HG03175 (cell line): ENCODE results near the gene SRD5A2.

ENCODE experiments used
- ATAC-seq: cut with Tn5 transposase; IDR thresholded peaks from one replicate; pipeline ENCODE4 v1.9.1; 2021; ENCODE audit warnings: mild to moderate bottlenecking, moderate library complexity; ENCODE audit not compliant: unreplicated experiment

The SRD5A2 gene, protein sequence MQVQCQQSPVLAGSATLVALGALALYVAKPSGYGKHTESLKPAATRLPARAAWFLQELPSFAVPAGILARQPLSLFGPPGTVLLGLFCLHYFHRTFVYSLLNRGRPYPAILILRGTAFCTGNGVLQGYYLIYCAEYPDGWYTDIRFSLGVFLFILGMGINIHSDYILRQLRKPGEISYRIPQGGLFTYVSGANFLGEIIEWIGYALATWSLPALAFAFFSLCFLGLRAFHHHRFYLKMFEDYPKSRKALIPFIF

DNA sequence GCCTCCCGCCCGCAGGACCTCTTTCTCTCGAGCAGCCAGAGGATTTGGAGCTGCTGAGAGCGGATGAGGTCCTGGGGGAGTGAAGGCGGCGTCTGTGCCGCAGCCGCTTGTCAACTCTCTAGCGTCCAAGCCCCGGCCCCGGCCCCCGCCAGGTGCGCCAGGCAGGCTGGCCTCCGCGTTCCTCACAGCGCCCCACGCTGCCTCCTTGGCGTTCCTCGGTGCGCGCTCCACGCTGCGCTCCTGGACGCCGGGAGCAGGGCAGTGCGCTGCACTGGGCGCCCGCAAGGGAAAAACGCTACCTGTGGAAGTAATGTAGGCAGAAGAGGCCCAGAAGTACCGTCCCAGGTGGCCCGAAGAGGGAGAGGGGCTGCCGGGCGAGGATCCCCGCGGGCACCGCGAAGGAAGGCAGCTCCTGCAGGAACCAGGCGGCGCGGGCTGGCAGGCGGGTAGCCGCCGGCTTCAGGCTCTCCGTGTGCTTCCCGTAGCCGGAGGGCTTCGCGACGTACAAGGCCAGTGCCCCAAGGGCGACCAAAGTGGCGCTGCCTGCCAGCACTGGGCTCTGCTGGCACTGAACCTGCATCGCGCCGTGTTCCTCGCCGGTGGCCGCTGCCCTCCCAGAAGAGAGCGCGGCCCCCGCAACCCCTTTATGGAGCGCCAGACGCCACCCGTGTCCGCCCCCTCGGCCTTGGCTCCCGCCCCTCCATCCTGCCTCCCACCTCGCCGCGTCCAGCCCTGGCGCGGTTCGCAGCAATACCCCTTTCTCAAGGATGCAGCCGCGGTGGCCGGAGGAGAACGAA lies at the start of gene SRD5A2:
SRD5A2 (minus strand) TSS at position 618 of the 797 bp plus-strand sequence; CDS start at position 580, 38 bp downstream.
- ATAC-seq, result no peak

DNA sequence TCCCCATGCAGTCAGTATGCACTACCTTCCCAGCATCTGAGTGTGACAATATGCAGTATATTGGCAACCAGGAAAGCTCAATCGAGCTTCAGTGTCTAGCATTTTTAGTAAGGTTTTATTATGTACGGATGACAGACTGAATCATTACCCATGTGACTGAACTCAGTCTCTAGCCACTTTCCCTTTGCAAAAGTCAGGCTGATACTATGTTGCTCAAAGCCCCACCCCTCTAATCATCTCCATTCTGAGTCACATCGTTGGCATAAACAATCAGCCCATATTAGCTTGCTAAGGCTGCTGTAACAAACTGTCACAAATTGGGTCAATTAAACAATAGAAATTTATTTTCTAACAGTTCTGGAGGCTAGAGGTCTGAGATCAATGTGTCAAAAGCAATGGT lies 25.8 kb upstream of the SRD5A2 start:
- no peak for ATAC-seq

DNA sequence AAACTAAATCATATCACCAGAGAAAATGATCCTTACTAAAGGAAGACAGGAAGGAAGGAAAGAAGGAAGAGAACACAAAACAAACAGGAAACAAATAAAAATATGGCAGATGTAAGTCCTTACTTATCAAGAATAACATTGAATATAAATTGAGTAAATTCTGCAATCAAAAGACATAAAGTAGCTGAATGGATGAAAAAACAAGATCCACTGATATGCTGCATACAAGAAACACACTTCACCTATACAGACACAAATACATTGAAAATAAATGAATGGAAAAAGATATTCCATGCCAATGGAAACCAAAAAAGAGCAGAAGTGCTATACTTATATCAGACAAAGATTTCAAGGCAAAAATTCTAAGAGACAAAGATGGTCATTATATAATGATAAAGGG lies 18.0 kb upstream of the SRD5A2 start:
- ATAC-seq, result no peak

DNA sequence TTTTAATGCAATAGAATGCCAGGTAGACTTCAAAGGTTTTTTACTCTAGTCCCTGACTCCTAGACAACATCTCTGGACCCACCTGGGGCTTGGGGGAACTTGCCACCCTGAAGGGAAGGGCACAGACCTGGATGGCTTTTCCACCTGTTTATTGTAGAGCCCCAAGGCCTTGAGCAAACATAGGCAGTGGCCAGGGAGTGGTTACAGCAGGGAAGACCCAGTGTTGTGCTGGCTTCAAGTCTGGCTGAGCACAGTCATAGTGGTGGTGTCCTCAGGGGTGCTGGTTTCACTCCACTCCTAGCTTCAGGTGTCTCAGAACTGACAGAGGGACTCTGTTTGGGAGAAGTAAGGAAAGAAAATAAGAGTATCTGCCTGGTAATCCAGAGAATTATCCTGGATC lies 5.5 kb upstream of the SRD5A2 start:
- ATAC-seq, result no peak

DNA sequence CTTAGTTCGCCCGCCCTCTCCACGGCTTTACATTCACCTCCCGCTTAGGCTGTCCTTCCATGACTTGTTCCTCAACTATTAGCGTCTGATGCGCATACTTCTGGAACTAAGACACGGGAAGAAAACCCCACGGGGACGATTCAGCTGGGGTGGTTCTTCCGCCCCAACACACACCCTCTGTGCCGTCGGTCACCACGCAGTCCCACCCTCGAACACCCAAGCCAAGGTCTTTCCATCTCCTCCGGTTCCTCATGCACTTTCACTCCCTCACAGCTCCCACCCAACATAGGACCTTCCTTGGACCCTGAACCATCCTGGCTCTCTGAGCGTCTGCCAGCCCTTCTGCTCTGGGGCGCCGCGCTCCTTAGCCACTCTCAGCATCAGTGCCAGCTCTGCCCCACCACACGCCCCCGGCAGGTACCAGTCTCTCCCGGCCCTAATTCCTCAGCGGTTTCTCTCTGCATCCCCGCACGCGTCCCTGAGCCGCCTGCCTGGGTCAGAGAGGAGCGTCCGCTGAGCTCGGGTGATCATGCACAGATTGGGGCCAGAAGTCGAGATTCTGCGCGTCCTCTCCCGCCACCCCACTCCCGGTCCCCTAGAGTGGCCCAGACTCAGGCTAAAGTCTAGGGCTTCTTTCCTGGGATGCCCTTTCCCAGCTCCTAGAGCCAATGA lies 522 bp upstream of the SRD5A2 start:
- ATAC-seq, result no peak

DNA sequence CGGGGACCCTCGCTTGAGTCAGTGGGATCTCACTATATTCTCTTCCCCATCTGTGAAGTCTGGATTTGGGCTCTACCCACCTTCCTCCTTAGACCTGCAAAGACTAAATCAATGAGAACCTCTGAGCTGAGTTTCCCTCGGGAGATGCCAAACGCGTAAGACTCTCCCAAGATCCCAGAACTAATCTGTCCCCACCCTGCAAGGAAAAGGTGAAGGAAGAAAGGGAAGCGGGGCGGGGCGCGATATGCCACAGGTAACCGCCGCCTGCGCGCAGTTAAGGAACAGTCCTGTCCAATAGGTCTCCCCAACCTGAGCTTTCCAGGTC lies 780 bp downstream of the SRD5A2 start:
- no peak for ATAC-seq

DNA sequence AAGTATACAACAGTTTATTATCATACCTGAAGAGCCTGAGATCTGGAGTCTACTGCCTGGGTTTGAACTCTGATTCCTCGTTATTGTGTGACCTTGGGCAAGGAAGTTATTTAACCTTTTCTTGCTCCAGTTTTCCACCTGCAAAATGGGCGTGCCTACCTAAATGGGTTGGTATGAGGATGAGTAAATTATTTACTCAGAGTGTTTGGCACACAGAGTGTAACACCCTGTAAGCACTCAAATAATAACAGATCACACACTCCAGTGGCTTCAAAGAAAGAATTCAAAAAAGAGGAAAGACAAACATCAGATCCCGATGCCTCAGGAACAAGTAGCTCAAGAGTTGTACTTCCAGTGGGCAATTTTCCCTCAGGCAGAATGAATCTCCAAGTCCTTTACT lies 2.4 kb downstream of the SRD5A2 start:
- no peak for ATAC-seq

DNA sequence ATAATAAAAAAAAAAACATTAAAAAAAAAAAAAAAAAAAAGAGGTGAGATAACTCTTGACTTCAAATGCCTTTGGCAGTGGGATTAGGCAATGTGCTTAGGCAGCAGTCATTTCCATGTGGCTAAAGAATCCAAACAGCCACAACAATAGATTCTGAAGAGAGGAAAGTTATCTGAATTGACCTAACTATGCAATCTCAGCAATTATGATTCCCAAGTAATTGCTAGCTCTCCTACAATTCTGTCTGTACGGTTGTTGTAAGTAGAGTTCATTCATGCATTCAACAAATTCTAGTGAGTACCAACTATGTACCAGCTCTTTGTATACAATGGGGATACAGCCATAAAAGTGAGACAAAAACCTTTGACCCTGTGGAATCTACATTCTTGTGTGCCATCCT lies 3.6 kb downstream of the SRD5A2 start:
- ATAC-seq, result no peak

DNA sequence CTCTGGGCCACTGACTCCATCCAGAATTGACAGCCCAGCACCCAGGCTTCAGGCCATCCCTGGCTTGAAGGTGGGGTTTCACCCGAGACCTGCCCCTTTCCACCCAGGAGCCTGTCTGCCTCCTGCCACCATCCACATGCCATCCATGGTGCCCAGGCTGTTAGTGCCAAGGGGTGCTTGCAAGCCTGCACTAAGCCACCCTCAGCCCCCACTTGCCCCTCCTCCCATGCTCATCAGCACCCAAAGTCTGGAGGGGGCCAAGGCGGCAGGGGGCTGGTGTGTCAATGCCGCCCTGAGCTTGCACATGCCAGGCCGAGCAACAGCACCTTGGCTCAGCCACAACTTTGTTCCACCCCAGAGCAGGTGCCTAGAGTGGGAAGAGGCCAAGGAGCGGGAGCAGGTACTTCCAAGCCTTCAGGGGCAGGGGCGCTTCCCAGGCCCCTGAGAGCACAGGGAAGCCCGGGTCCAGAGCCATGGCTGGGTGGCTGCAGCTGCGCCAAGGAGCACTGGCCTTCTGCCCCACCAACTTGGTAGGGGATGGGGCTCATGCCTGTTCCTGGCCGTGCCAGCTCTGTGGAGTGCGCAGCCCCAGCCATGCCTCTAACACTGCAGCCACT lies 12.0 kb downstream of the SRD5A2 start:
- ATAC-seq, result no peak

DNA sequence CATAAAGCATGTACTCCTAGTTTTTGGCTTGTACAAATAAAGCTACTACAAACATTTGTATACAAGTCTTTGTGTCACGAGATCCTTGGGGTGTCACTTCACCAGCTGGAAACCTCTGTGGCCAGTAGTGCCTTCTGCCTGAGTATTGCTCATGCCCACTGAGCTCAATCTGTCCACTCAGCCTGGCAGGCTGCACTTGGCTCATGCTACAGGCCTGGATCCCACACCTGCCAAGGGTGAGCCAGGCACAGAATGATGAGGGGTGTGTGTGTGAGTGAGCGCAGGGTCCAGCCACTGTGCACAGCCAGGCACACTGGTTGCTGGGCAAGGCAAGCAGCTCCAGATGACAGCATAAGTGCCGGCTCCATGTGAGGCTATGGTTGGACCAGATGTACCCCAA lies 13.1 kb downstream of the SRD5A2 start:
- no peak for ATAC-seq

DNA sequence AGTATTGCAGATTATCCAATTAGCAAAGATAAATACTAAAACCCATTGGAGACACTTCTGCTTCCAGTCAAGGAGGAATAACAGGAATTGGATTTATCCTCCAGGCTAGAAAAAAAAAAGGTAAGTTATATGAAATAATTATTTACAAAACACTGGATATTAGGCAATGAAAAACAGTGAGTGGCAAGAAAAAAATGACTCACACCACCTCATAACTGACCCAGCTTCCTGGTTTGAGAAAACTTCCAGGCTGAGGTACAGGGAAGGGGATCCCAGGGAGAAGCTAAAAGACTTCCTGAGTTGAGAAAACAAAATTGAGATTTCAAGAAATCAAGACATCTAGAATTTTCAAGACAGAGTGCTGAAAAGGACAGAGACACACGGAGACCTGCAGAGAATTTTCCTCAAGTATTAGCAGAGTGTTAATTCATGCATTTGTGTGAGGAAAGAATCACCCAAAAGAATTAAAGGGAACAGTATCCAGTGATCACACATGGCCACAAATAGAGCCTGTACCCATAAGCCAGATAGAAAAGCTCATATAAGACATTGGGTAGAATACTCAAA lies 17.4 kb downstream of the SRD5A2 start:
- no peak for ATAC-seq

DNA sequence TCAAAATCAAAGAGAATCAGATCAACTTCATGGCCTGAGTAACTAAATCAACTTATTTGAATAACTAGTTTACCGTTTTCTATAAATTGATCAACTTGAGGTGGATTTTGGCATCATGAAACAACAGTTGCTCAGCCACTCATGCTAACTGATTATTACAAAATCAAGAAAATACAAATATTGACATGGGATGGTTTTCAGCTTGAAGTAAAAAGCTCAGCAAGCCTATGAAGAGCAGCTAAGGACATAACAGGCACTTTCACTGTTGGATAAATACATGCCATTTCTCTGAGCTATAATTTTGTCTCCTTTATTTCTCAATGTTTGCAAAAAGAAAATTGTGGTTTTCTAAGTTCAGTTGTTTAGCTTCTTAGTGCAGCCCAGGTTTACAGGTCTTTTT lies 18.9 kb downstream of the SRD5A2 start:
- ATAC-seq, result no peak

DNA sequence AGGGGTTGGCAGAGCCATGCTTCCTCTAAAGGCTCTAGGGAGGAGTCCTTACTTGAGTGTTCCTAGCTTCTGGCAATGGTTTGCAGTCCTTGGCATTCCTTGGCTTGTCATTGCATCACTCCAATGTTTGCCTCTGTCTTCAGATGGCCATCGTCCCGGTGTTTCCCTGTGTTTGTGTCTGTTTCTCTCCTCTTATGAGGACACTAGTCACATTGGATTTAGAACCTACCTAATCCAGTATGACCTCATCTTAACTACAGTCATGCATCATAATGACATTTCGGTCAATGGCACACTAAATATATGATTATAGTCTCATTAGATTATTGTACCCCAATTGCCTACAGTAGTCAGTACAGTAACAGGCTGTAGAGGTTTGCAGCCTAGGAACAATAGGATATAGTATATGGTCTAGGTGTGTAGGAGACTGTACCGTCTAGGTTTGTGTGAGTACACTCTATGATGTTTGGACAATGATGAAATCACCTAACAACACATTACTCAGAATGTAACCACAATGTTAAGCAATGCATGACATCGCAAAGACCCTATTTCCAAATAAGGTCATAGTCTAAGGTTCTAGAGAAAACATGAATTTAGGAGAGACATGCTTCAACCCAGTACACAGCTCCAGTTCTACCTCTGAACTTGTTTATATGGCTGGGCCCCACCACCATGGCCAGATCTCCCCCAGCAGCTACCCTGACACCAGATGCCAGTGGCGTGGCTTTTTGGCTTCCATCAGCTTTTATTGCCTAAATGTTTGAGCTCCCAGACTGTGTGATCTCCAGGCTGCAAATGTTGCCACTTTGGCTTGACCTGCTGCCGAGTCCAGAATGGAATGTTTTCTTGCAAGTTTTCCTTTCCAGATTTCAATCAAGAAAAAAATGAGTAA lies 22.1 kb downstream of the SRD5A2 start:
- no peak for ATAC-seq

DNA sequence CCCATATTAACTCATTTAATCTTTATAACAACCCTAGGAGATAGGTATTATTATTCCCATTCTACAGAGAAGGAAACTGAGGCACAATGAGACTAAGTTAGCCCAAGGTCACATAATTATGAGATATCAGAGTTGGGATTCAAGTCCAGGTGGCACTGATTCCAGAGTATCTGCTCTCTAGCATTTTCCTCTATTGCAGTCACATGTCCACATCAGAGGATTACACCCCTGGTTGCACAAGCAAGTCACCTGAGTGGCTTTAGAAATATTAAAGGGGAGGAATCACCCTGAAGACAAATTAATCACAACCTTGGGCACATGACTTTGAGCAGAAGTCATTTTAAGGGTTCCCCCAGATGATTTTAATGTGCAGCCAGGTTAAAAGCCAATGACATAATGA lies 23.8 kb downstream of the SRD5A2 start:
- ATAC-seq, result no peak

DNA sequence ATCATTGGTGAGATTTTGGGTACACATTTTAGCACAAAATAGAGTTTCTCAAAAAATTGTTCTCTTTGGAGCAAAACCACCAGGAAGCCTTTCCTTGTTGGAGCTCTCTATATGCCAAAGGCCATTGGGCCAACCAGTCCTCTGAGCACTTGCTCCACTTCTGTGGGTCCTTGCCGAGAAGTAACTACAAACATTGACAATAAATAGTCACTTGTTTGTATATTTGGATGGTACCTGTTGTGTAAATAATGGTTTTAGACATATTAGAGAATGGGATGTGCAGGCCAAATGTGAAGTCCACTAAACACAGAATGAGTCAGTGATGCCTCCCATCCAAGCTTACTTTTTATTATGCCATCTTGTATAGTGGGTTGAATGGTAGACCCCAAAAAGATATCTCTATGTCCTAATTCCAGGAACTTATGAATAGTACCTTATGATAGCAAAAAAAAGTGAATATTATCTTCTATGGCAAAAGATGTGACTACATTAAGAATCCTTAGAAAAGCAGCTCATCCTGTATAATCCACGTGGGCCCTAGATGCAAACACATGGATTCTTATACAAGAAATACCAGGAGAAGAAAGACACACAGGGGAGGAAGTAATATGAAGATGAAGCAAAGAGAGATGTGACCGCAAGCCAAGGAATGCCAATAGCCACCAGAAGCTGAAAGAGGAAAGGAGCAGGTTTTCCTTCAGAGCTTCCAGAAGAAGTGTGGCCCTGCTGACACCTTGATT lies 24.6 kb downstream of the SRD5A2 start:
- no peak for ATAC-seq

DNA sequence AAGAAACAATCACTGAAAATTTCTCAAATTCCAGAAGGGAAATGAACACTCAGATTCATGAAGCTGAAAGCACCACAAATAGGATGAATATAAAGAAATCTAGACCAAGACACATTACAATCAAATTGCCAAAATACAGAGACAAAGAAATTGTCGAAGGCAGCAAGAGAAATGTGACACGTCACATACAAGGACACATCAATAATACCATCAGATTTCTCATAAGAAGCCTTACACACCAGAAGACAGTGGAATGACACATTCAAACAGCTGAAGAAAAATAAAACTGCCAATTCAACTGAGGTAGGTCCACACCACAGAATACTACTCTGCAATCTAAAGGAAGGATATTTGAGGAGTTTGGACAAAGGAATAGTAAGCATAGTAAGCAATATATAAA lies 27.4 kb downstream of the SRD5A2 start:
- no peak for ATAC-seq

DNA sequence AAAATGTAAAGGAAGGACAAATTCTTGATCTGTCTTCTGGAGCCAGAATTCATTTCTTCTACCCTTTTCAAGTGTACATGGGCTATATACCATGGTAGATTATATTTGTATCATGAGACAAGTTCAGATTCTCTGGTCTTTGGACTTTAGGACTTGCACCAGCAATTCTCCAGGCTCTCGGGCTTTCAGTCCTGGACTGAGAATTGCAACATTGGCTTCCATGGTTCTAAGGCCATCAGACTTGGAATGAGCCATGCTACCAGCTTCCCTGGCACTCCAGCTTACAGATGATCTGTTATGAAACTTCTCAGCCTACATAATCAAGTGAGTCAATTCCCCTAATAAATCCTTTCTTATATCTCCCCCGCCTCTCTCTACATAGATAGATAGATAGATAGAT lies 33.3 kb downstream of the SRD5A2 start:
- no peak for ATAC-seq

DNA sequence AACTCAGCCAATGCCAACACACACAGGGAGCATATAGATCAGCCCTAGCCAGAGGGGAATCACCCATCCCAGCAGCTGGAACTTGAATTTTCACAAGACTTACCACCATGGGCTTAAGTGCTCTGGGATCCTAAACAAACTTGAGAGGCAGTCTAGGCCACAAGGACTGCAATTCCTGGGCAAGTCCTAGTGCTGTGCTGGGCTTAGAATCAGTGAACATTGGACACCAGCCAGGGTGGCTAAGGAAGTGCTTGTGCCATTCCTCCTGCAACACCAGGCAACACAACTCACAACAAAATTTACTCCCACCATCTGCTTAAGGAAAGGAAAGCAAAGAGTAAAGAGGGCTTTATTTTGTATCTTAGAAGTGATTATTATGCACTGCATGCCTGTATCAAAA lies 38.9 kb downstream of the SRD5A2 start:
- ATAC-seq, result no peak

DNA sequence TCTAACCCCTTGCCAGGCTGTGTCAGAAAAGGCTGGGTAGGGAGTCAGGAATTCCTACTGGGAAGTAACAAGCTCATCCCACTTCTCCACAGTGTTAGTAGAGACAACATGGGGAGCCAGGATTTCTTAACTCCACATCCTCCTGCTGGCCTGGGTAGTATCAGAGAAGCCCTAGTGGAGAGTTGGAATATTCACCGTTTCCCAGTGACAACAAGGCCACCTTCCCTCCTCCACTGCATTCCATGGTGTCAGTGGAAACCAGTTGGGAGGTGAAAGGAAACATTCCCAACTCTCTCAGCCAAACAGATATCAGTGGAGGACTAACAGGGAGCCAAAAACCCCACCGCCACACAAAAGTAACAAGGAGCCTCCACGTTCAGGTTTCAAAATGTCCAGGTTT lies 41.2 kb downstream of the SRD5A2 start:
- no peak for ATAC-seq

DNA sequence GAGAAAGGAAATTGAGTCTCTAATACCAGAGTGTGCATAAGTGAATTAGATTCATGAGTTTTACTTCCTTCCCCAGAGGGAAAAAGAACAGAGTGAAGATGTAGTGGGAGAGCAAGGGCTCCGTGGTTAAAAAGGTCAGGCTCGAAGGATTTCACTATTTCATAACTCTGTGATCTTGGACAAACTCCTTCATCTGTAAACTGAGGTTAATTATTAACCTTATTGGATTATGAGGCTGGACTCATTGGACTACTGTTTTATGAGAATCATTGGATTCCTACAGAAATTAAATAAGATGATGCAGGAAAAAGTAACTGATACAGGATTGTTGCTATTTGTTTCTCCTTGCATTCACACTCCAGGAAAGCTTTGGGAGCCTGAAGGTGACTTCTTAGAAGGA lies 45.0 kb downstream of the SRD5A2 start:
- no peak for ATAC-seq
